Gastrocnemius medialis (tissue), 4 donors: ENCODE results near the gene PAX6. TPM values are rescaled to one million over a fixed set of nuclear protein-coding genes. Genes with fewer than 3 reads are reported as not detected.

Source experiments
- ATAC-seq, 2 donors: fragments of 150-250 bp; one replicate each; pipeline ENCODE4 v1.9.1; 2016
- DNase-seq, 2 donors: peaks; one replicate each; pipeline ENCODE4 v3.0.0-alpha.2; 2019
- H3K27ac ChIP-seq, 4 donors: fragments of 200-600 bp; sonication (generic); 1 replicate in 1 of 4; 2 replicates in 3 of 4; pipeline ENCODE4 v1.5.1; 2016 to 2018; ENCODE audit warnings: mild to moderate bottlenecking in 2 of 4, moderate library complexity in 1 of 4
- H3K27me3 ChIP-seq, 3 donors: fragments of 200-600 bp; sonication (generic) in 2 of 3; 1 replicate in 1 of 3; 2 replicates in 2 of 3; pipeline versions ENCODE4 v1.5.1 to v1.6.0; 2016 to 2019; ENCODE audit warnings: mild to moderate bottlenecking in 1 of 3, moderate library complexity in 1 of 3
- H3K36me3 ChIP-seq, 2 donors: fragments of 200-600 bp; sonication (generic) in 1 of 2; one replicate each; pipeline ENCODE4 v1.5.1; 2017 to 2018
- H3K4me1 ChIP-seq, 2 donors: fragments of 200-600 bp; sonication (generic) in 1 of 2; one replicate each; pipeline ENCODE4 v1.5.1; 2016 to 2017; ENCODE audit warnings: mild to moderate bottlenecking in 2 of 2
- H3K4me3 ChIP-seq, 4 donors: fragments of 200-600 bp; sonication (generic) in 3 of 4; 1 replicate in 1 of 4; 2 replicates in 3 of 4; pipeline ENCODE4 v1.5.1; 2016 to 2019; ENCODE audit warnings: mild to moderate bottlenecking in 2 of 4
- H3K9me3 ChIP-seq, 3 donors: fragments of 200-600 bp; sonication (generic) in 2 of 3; 1 replicate in 1 of 3; 2 replicates in 2 of 3; pipeline ENCODE4 v1.5.1; 2016 to 2019
- POLR2A ChIP-seq, 2 donors: fragments of 450-650 bp; IDR thresholded peaks; one replicate each; pipeline ENCODE4 v1.6.1; 2017; ENCODE audit warnings: antibody characterized with exemption in 2 of 2, mild to moderate bottlenecking in 2 of 2, moderate library complexity in 2 of 2
- in situ Hi-C, 4 donors: fragments of 200-750 bp; cut with MboI; loops; one replicate each; pipeline versions ENCODE4 v1.15.0 to v1.8.0; 2017; ENCODE audit warnings: low sequenced_read_pairs in 4 of 4
- intact Hi-C: fragments of 100-400 bp; cut with DNase I; formaldehyde crosslinking; loops from one replicate; pipeline ENCODE4 v1.15.1; 2023; ENCODE audit warnings: low total_unique reads
- total RNA-seq, 4 donors: library from RNA; depleted of rRNA; stranded (reverse); fragments of >200 nt; gene quantifications; one replicate each; pipeline versions ENCODE4 v1.1.0 to v1.2.3, GENCODE V29; 2016
- TF ChIP-seq, protein P1 (sequence below), 5 experiments: fragments of 450-650 bp in 3 of 5; fragments of 200-600 bp in 2 of 5; sonication (generic) in 2 of 5; IDR thresholded peaks in 4 of 5; conservative IDR thresholded peaks in 1 of 5; 1 replicate in 4 of 5; 2 replicates in 1 of 5; pipeline ENCODE4 v1.5.1; 2016 to 2019; ENCODE audit warnings: antibody characterized with exemption in 5 of 5, mild to moderate bottlenecking in 3 of 5, moderate library complexity in 3 of 5

Gene PAX6
- total RNA-seq, 4 donors from 2014 or later: not detected

DNA sequence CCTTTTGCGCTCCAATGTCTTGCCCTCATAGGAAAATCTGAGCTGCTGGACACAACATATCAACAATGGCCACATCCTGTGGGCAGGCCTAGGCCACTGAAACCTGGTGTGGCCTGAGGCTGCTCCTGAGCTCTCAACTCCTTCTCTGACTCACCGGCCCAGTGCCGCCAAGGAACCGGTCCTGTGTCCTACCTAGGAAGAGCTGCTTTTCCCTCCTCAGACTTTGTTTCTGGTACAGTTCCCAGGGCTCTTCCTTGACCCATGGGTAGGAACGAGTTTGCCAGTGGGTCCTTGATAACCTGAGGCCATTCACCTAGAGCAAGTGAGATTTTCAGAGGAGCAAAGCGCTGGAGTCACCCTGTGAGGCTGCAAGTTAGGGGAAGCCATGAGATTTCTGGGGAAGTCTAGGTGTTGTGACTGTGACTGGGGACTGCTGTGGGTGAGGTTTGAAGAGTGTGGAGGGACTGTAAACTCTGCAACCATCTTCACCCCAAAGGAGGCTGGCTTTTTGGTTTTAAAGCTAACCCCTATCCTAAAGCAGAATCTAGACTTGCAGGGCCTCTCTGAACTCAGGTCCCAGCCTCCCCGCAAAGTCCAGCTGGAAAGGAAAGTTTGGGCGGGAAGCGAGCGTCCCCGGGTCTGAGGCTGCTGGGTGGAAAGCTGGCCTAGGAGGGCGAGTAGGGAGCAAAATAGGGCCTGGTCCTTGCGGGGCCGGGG, 12.0 kb upstream of the PAX6 start:
- H3K27me3 ChIP-seq: peaks cover 99 to 100% (median 99%) of the 10 kb centered on the region in 3 donors
- H3K4me1 ChIP-seq: peaks cover under 1 to 3% of the 10 kb centered on the region in 2 donors
- no peak for DNase-seq
- no peak overlapping the region for H3K4me3 ChIP-seq
- H3K27ac ChIP-seq: no peak overlapping the region
- TF ChIP-seq, protein P1, sequence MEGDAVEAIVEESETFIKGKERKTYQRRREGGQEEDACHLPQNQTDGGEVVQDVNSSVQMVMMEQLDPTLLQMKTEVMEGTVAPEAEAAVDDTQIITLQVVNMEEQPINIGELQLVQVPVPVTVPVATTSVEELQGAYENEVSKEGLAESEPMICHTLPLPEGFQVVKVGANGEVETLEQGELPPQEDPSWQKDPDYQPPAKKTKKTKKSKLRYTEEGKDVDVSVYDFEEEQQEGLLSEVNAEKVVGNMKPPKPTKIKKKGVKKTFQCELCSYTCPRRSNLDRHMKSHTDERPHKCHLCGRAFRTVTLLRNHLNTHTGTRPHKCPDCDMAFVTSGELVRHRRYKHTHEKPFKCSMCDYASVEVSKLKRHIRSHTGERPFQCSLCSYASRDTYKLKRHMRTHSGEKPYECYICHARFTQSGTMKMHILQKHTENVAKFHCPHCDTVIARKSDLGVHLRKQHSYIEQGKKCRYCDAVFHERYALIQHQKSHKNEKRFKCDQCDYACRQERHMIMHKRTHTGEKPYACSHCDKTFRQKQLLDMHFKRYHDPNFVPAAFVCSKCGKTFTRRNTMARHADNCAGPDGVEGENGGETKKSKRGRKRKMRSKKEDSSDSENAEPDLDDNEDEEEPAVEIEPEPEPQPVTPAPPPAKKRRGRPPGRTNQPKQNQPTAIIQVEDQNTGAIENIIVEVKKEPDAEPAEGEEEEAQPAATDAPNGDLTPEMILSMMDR (IDR thresholded peaks at IDR 0.05 in 4 of 5, conservative IDR thresholded peaks at IDR 0.05 in 1 of 5): no peak
- no peak for TF ChIP-seq POLR2A (IDR thresholded peaks at IDR 0.05)
- in situ Hi-C loops: no loop called here
- intact Hi-C loops: no loop called here
- H3K36me3 ChIP-seq: no peaks in the 10 kb centered on the region
- ATAC-seq: no peak
- no peaks in the 10 kb centered on the region for H3K9me3 ChIP-seq

- no peak overlapping the region for H3K4me3 ChIP-seq
- ATAC-seq: no peak
- no peaks in the 10 kb centered on the region for H3K36me3 ChIP-seq
- no peak for TF ChIP-seq POLR2A (IDR thresholded peaks at IDR 0.05)
- TF ChIP-seq, protein P1 (IDR thresholded peaks at IDR 0.05 in 4 of 5, conservative IDR thresholded peaks at IDR 0.05 in 1 of 5): no peak
- DNase-seq: no peak
- H3K4me1 ChIP-seq: peaks cover 7 to 10% of the 10 kb centered on the region in 2 donors
- intact Hi-C loops: no loop called here
- no peaks in the 10 kb centered on the region for H3K9me3 ChIP-seq
- in situ Hi-C loops: no loop called here
- peaks cover 99 to 100% (median 99%) of the 10 kb centered on the region in 3 donors for H3K27me3 ChIP-seq
- no peak overlapping the region for H3K27ac ChIP-seq
These were observed 11.2 kb upstream of the PAX6 start for GRCh38 chr11:31822175-31822926.

DNA sequence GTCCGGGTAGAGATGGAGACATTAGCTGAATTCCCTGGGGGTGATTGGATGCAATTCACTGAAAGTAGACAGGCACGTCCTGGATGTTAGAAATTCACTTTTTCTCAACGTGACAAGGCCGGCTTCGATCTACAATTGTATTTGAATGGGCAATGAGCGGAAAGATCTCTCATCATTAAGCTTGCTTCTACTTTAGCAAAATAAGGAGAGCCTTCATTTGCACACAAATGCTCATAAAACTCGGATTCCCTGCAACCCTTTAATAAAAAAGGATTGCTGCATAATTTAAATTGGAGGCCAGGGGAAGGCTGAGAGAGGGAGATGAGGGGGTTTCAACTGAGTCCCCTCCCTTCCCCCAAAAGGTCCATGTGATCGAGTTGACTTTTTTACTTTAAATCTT, 10.6 kb upstream of the PAX6 start:
- DNase-seq: no peak
- no peak for TF ChIP-seq POLR2A (IDR thresholded peaks at IDR 0.05)
- TF ChIP-seq, protein P1 (IDR thresholded peaks at IDR 0.05 in 4 of 5, conservative IDR thresholded peaks at IDR 0.05 in 1 of 5): no peak
- intact Hi-C loops: no loop called here
- no peak for ATAC-seq
- Histone ChIP-seq H3K4me3 (peak overlapping the region in 1 of 4 donors; percentile 22), H3K27ac (no peak overlapping the region), H3K9me3 (no peaks in the 10 kb centered on the region), H3K4me1 (peaks cover 13 to 16% of the 10 kb centered on the region in 2 donors), H3K36me3 (no peaks in the 10 kb centered on the region), H3K27me3 (peaks cover 99 to 100% (median 100%) of the 10 kb centered on the region in 3 donors)
- in situ Hi-C loops: no loop called here

DNA sequence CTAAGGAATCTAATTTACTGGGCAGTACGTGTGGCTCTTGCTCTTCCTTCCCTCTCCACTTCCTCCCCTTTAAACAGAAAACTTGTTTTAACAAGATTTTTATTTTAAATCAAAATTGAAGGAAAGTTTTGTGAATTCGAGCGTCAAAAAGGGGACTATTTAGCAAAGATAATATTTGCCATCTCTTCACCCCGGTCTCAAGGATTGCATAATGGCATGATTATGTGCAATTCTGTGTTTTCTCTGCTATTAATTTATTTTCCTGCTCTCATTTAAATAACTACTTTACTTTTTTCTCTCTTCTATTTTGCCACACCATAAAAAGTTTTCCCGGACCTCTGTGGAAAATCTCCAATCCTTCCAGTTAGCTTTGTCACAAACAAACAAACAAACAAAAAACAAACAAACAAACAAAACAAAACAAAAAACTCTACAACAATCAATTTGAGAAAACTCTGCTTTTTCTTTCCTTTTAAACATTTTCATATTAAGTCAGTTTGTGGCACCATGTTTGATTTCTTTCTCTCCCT, 10.2 kb upstream of the PAX6 start:
- intact Hi-C loops (no loop called here), in situ Hi-C loops (no loop called here)
- peak overlapping the region in 1 of 4 donors; percentile 22 for H3K4me3 ChIP-seq
- no peak for ATAC-seq
- H3K27ac ChIP-seq: no peak overlapping the region
- H3K4me1 ChIP-seq: peaks cover 18 to 20% of the 10 kb centered on the region in 2 donors
- DNase-seq: no peak
- no peak for TF ChIP-seq POLR2A (IDR thresholded peaks at IDR 0.05)
- TF ChIP-seq, protein P1 (IDR thresholded peaks at IDR 0.05 in 4 of 5, conservative IDR thresholded peaks at IDR 0.05 in 1 of 5): no peak
- no peaks in the 10 kb centered on the region for H3K36me3 ChIP-seq
- H3K9me3 ChIP-seq: no peaks in the 10 kb centered on the region
- peaks cover 99 to 100% (median 100%) of the 10 kb centered on the region in 3 donors for H3K27me3 ChIP-seq
